Measurements from ENCODE around the gene AQP12A.

Gene AQP12A

GRCh38 chr2:240711701-240712100 is 20.0 kb downstream of the AQP12A start:
- no peak for DNase-seq

- no peak for DNase-seq
These were observed 20.5 kb downstream of the AQP12A start for GRCh38 chr2:240712121-240712520.

- DNase-seq = peak in 1 of 2 experiments; percentile 3
These were observed 21.6 kb downstream of the AQP12A start for GRCh38 chr2:240713071-240713927.

- DNase-seq = no peak
These were observed 22.5 kb downstream of the AQP12A start for GRCh38 chr2:240713928-240714746.

GRCh38 chr2:240714747-240715725 is 23.4 kb downstream of the AQP12A start:
- DNase-seq = peak in 1 of 2 experiments; percentile 17

GRCh38 chr2:240716130-240716798 is 24.6 kb downstream of the AQP12A start:
- no peak for DNase-seq

- DNase-seq = no peak
These were observed 25.5 kb downstream of the AQP12A start for GRCh38 chr2:240717181-240717641.

GRCh38 chr2:240717681-240718581 is 26.3 kb downstream of the AQP12A start:
- DNase-seq = no peak

GRCh38 chr2:240718896-240719490 is 27.3 kb downstream of the AQP12A start:
- DNase-seq = no peak

GRCh38 chr2:240719676-240720545 is 28.2 kb downstream of the AQP12A start:
- DNase-seq = no peak

GRCh38 chr2:240720686-240721595 is 29.3 kb downstream of the AQP12A start:
- DNase-seq = no peak

GRCh38 chr2:240721596-240722180 is 30.0 kb downstream of the AQP12A start:
- DNase-seq = no peak

- no peak for DNase-seq
These were observed 30.7 kb downstream of the AQP12A start for GRCh38 chr2:240722376-240722775.

GRCh38 chr2:240722796-240723735 is 31.4 kb downstream of the AQP12A start:
- DNase-seq = no peak

- no peak for DNase-seq
These were observed 32.2 kb downstream of the AQP12A start for GRCh38 chr2:240723851-240724250.

GRCh38 chr2:240724431-240724830 is 32.8 kb downstream of the AQP12A start:
- no peak for DNase-seq

- no peak for DNase-seq
These were observed 33.6 kb downstream of the AQP12A start for GRCh38 chr2:240725266-240725665.

All from SHP77 (cell line).